Breast epithelium (tissue), 4 donors: ENCODE results near the gene PPM1L. TPM values are rescaled to one million over a fixed set of nuclear protein-coding genes. Genes with fewer than 3 reads are reported as not detected.

Experiments
- DNase-seq, 2 donors: peaks; one replicate each; pipeline ENCODE4 v3.0.0-alpha.2; 2019; ENCODE audit warnings: low spot score in 2 of 2
- H3K27ac ChIP-seq, 2 donors: fragments of 200-600 bp; sonication (generic) in 1 of 2; one replicate each; pipeline ENCODE4 v1.5.1; 2016 to 2019; ENCODE audit warnings: mild to moderate bottlenecking in 1 of 2
- H3K27me3 ChIP-seq, 2 donors: fragments of 200-600 bp; sonication (generic) in 1 of 2; one replicate each; pipeline versions ENCODE4 v1.5.1 to v1.6.0; 2017 to 2019; ENCODE audit warnings: control low read depth in 1 of 2, mild to moderate bottlenecking in 1 of 2
- H3K36me3 ChIP-seq: fragments of 200-600 bp; one replicate; pipeline ENCODE4 v1.5.1; 2019
- H3K4me1 ChIP-seq, 2 donors: fragments of 200-600 bp; sonication (generic); one replicate each; pipeline ENCODE4 v1.5.1; 2016 to 2019; ENCODE audit warnings: control low read depth in 1 of 2
- H3K4me3 ChIP-seq, 3 donors: fragments of 200-600 bp; sonication (generic); 1 replicate in 2 of 3; 2 replicates in 1 of 3; pipeline ENCODE4 v1.5.1; 2016 to 2019; ENCODE audit warnings: mild to moderate bottlenecking in 3 of 3, moderate library complexity in 2 of 3
- H3K9me3 ChIP-seq, 2 donors: fragments of 200-600 bp; sonication (generic) in 1 of 2; one replicate each; pipeline ENCODE4 v1.5.1; 2016 to 2019; ENCODE audit warnings: control low read depth in 1 of 2
- POLR2A ChIP-seq: fragments of 450-650 bp; IDR thresholded peaks from one replicate; pipeline ENCODE4 v1.6.1; 2016; ENCODE audit warnings: antibody characterized with exemption, mild to moderate bottlenecking, moderate library complexity
- POLR2AphosphoS5 ChIP-seq, 3 donors: sonication (generic); formaldehyde crosslinking; IDR thresholded peaks; one replicate each; pipeline ENCODE4 v1.6.1; 2017; ENCODE audit warnings: antibody characterized with exemption in 3 of 3
- intact Hi-C: fragments of 100-400 bp; cut with DNase I; formaldehyde crosslinking; loops from one replicate; pipeline ENCODE4 v1.15.1; 2023; ENCODE audit warnings: low total_unique reads
- total RNA-seq, 3 donors: library from RNA; depleted of rRNA; stranded (reverse); fragments of >200 nt; gene quantifications; one replicate each; pipeline ENCODE4 v1.1.0, GENCODE V29; 2016
- TF ChIP-seq, protein P1 (sequence below), 3 donors: fragments of 450-650 bp; IDR thresholded peaks; one replicate each; pipeline ENCODE4 v1.5.1; 2016 to 2017; ENCODE audit warnings: antibody characterized with exemption in 3 of 3, mild to moderate bottlenecking in 3 of 3, moderate library complexity in 3 of 3

The PPM1L gene
- total RNA-seq, 3 donors from 2014 or later: 12.8 to 136 (median 24.6) TPM

DNA sequence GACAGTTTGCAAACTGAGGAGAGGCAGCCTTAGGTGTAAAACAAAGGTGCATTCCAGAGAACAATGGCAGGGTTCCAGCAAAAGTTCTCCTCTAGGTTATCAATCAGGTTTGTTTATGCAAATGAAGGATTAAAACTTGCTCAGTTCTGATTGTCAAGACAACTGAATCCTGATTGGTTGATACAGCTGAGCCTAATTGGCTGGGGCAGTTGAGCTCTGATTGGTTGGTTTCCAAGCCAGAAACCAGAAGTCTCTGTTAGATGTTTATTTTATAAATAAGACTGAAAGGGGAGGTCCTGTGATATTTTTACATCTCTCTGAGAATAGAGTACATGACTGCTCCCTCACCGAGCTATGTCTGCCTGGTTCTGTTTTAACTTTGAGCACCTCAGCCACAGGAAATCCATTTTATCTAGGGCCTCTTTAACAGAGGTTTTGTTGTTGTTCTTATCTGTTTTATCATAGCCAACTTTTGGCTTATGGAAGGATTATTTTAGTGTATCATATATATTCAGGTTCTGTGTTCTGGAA, 37.8 kb downstream of the PPM1L start:
- Histone ChIP-seq H3K27ac (no peak overlapping the region), H3K9me3 (no peaks in the 10 kb centered on the region), H3K36me3 (no peaks in the 10 kb centered on the region), H3K4me3 (no peak overlapping the region), H3K4me1 (no peaks in the 10 kb centered on the region), H3K27me3 (no peaks in the 10 kb centered on the region)
- intact Hi-C loops: no loop called here
- DNase-seq: no peak
- TF ChIP-seq POLR2A (no peak), POLR2AphosphoS5 (IDR thresholded peaks at IDR 0.05) (no peak)
- TF ChIP-seq, protein P1, sequence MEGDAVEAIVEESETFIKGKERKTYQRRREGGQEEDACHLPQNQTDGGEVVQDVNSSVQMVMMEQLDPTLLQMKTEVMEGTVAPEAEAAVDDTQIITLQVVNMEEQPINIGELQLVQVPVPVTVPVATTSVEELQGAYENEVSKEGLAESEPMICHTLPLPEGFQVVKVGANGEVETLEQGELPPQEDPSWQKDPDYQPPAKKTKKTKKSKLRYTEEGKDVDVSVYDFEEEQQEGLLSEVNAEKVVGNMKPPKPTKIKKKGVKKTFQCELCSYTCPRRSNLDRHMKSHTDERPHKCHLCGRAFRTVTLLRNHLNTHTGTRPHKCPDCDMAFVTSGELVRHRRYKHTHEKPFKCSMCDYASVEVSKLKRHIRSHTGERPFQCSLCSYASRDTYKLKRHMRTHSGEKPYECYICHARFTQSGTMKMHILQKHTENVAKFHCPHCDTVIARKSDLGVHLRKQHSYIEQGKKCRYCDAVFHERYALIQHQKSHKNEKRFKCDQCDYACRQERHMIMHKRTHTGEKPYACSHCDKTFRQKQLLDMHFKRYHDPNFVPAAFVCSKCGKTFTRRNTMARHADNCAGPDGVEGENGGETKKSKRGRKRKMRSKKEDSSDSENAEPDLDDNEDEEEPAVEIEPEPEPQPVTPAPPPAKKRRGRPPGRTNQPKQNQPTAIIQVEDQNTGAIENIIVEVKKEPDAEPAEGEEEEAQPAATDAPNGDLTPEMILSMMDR (IDR thresholded peaks at IDR 0.05): no peak

DNA sequence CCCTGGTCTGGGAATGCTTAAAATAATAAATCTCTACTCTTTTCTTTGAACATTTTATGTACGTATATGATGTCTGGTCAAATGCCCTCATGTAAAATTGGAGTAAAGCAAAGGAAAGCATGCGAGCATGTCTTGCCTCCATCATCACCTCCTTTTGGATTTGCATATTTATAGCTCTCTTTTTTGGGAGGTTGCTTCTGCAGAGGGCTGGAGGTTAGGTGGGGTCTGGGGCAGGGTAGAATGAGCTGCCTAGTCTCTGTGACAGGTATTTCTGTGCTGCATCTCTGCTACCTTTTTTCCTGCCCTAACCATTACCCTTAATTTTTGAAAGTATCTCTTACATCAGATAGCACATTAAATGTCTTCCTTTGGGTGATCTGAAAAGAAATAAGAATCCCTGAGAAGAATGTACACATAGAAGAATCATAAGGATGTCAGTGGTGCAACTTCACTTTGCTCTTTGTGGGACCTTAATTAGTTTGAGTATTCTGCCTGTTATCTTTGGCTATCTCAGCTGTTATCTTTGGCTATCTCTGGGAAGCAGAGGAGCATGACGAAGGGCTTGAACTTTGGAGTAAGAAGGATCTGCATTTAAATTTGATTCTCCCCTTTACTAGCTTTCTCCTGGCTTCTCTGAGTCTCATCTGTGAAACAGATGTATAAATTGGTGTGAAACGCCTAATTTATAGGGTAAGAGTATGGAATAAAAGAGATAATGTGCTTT, 40.2 kb downstream of the PPM1L start:
- DNase-seq: no peak
- H3K4me3 ChIP-seq: no peak overlapping the region
- no peaks in the 10 kb centered on the region for H3K9me3 ChIP-seq
- H3K27me3 ChIP-seq: no peaks in the 10 kb centered on the region
- H3K4me1 ChIP-seq: no peaks in the 10 kb centered on the region
- H3K27ac ChIP-seq: peak overlapping the region in 1 of 2 donors; percentile 40
- intact Hi-C loops: no loop called here
- H3K36me3 ChIP-seq: no peaks in the 10 kb centered on the region
- TF ChIP-seq, protein P1 (IDR thresholded peaks at IDR 0.05): no peak
- TF ChIP-seq POLR2A (no peak), POLR2AphosphoS5 (IDR thresholded peaks at IDR 0.05) (no peak)

DNA sequence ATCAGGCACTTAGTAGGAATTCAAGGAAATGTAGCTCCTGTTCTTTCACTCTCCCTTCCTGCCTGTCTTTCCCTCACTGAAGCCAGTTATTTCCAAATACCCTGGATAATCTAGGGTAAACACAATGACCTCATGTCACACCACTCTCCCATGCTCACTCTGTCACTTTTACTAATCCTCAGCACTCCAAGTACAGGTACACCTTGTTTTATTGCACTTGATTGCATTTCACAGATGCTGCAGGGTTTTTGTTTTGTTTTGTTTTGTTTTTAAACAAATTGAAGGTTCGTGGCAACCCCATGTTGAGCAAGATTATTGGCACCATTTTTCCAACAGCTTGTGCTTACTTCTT, 40.8 kb downstream of the PPM1L start:
- intact Hi-C loops: no loop called here
- TF ChIP-seq, protein P1 (IDR thresholded peaks at IDR 0.05): no peak
- no peak for TF ChIP-seq POLR2A
- TF ChIP-seq POLR2AphosphoS5 (IDR thresholded peaks at IDR 0.05): no peak
- H3K27ac ChIP-seq: peak overlapping the region in 1 of 2 donors; percentile 40
- H3K4me1 ChIP-seq: no peaks in the 10 kb centered on the region
- no peak overlapping the region for H3K4me3 ChIP-seq
- no peaks in the 10 kb centered on the region for H3K9me3 ChIP-seq
- no peaks in the 10 kb centered on the region for H3K36me3 ChIP-seq
- no peaks in the 10 kb centered on the region for H3K27me3 ChIP-seq
- no peak for DNase-seq

DNA sequence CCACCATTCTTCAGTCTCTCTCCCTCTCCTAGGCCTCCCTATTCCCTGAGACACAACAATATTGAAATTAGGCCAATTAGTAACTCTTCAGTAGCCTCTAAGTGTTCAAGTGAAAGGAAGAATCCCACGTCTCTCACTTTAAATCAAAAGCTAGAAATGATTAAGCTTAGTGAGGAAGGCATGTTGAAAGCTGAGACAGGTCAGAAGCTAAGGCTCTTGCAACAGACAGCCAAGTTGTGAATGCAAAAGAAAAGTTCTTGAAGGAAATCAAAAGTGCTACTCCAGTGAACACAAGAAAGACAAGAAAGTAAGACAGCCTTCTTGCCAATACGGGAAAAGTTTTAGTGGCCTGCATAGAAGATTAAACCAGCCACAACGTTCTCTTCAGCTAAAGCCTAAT, 41.3 kb downstream of the PPM1L start:
- intact Hi-C loops: no loop called here
- Histone ChIP-seq H3K4me1 (no peaks in the 10 kb centered on the region), H3K27ac (no peak overlapping the region), H3K4me3 (no peak overlapping the region), H3K27me3 (no peaks in the 10 kb centered on the region), H3K9me3 (no peaks in the 10 kb centered on the region), H3K36me3 (no peaks in the 10 kb centered on the region)
- TF ChIP-seq, protein P1 (IDR thresholded peaks at IDR 0.05): no peak
- TF ChIP-seq POLR2AphosphoS5 (IDR thresholded peaks at IDR 0.05) (no peak), POLR2A (no peak)
- DNase-seq: no peak

DNA sequence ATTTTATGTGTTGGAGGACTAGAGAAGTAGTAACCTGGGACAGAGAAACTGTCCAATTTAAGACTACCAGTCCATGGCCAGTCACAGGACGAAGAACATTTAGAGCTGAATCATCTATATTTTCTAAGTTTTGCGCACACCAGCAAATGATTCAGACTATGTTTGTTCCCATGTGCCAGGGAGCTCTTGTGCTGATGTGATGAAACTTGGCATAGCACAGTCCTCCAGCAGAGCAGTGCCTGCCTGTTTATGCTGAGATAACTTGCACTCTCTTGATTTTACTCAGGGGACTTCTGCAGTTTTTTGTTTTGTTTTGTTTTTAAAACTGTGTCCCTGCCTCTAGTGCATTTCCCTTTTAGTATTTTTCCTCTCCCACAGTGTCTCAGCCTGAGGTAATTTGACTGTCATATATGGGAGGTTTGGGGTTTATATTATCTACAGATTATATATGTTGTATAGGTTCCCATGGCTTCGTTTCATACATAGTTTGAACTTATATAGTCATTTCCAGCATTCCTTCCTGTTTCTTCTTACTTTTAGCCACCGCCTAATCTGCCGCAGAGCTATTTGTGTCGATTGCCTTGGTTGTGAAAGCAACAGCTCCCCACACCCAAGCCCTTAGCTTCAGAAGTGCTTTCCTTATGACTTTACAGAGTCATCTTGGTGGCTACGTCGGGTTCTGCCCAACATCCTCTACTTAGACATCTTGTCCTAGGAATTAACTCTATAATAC, 45.5 kb downstream of the PPM1L start:
- Histone ChIP-seq H3K36me3 (no peaks in the 10 kb centered on the region), H3K27me3 (no peaks in the 10 kb centered on the region), H3K4me1 (no peaks in the 10 kb centered on the region), H3K27ac (peak overlapping the region; percentile 16 to 50), H3K9me3 (no peaks in the 10 kb centered on the region), H3K4me3 (peak overlapping the region in 1 of 3 donors; percentile 16)
- DNase-seq: no peak
- intact Hi-C loops: loop anchor here (2.0 kb wide), 1 partner anchor 23 kb away; no protein-coding TSS in a partner anchor
- TF ChIP-seq POLR2AphosphoS5 (IDR thresholded peaks at IDR 0.05) (no peak), POLR2A (no peak)
- TF ChIP-seq, protein P1 (IDR thresholded peaks at IDR 0.05): no peak
